GM12873 (cell line): ENCODE data around the gene SMPDL3B.

Source experiments
- CTCF ChIP-seq: IDR thresholded peaks from 2 replicates; pipeline ENCODE4 v1.5.1; 2012; ENCODE audit warnings: low read depth, mild to moderate bottlenecking, moderate library complexity, low read length, control low read depth; ENCODE audit not compliant: insufficient read depth; ENCODE audit errors: missing control alignments

The SMPDL3B gene

GRCh38 chr1:27940870-27941560, 6.2 kb downstream of the SMPDL3B start:
- no peak for TF ChIP-seq CTCF

GRCh38 chr1:27941671-27942540, 7.1 kb downstream of the SMPDL3B start:
- no peak for TF ChIP-seq CTCF

- no peak for TF ChIP-seq CTCF
These were observed 10.2 kb downstream of the SMPDL3B start for GRCh38 chr1:27945020-27945419.

GRCh38 chr1:27949027-27949426, 14.2 kb downstream of the SMPDL3B start:
- no peak for TF ChIP-seq CTCF

GRCh38 chr1:27951396-27951795, 16.6 kb downstream of the SMPDL3B start:
- TF ChIP-seq CTCF, result no peak

- no peak for TF ChIP-seq CTCF
These were observed 17.3 kb downstream of the SMPDL3B start for GRCh38 chr1:27952147-27952546.

GRCh38 chr1:27954186-27954585, 19.4 kb downstream of the SMPDL3B start:
- TF ChIP-seq CTCF, result no peak
